IMR-90 (cell line): ENCODE data around the gene CHRNA7. TPM values are rescaled to one million over a fixed set of nuclear protein-coding genes. Genes with fewer than 3 reads are reported as not detected.
"Not testable (repeated sequence)": the region's sequence is repeated elsewhere in the genome, so short reads cannot be mapped to it uniquely, and the experiment has no call there.

ENCODE experiments used
- ATAC-seq: fragments of 200-7000 bp; cut with Tn5 transposase; 2 replicates; pipeline ENCODE4 v1.9.1; 2020; ENCODE audit warnings: low read depth, mild to moderate bottlenecking, moderate library complexity
- BruUV-seq: library from RNA; stranded (reverse); fragments of 400-500 nt; replicated peaks from 2 replicates; lab custom pipeline; 2021; lab: Mats Ljungman, UMichigan
- CTCF ChIA-PET: fragments of 300-600 bp; formaldehyde crosslinking; extraction: SDS; loops from one replicate; lab custom pipeline; 2021; ENCODE audit warnings: antibody characterized with exemption; lab: Yijun Ruan, JAX
- POLR2A ChIA-PET: fragments of 300-600 bp; sonication (Branson Sonifier 250); formaldehyde crosslinking; loops from one replicate; lab custom pipeline; 2022; ENCODE audit warnings: antibody characterized with exemption; ENCODE audit not compliant: unreplicated experiment; lab: Charles Lee
- DNase-seq: peaks from one replicate; pipeline ENCODE4 v3.0.0; 2013
- H2AFZ ChIP-seq: replicated peaks from 2 replicates; pipeline ENCODE3; 2013; ENCODE audit warnings: low read length, mild to moderate bottlenecking; ENCODE audit not compliant: poor library complexity
- H2AK5ac ChIP-seq: 2 replicates; pipeline ENCODE4 v1.6.1; 2013; ENCODE audit warnings: low read depth, low read length, inconsistent platforms
- H2AK9ac ChIP-seq: replicated peaks from 2 replicates; pipeline ENCODE3; 2013; ENCODE audit warnings: mild to moderate bottlenecking, low read depth, low read length, moderate library complexity; ENCODE audit not compliant: poor library complexity
- H2BK120ac ChIP-seq: 2 replicates; pipeline ENCODE4 v1.6.1; 2013; ENCODE audit warnings: low read depth, low read length, inconsistent platforms
- H2BK15ac ChIP-seq: 3 replicates; pipeline ENCODE4 v1.6.1; 2013; ENCODE audit warnings: low read depth, low read length, inconsistent platforms
- H2BK20ac ChIP-seq: 2 replicates; pipeline ENCODE4 v1.6.1; 2013; ENCODE audit warnings: low read depth, mild to moderate bottlenecking, inconsistent platforms, low read length, moderate library complexity
- H2BK5ac ChIP-seq: 2 replicates; pipeline ENCODE4 v1.6.1; 2013; ENCODE audit warnings: mild to moderate bottlenecking, low read depth, low read length, inconsistent platforms; ENCODE audit not compliant: poor library complexity, severe bottlenecking
- H3K14ac ChIP-seq: replicated peaks from 2 replicates; pipeline ENCODE4 v1.6.1; 2013; ENCODE audit warnings: low read depth, low read length, inconsistent platforms
- H3K18ac ChIP-seq: 2 replicates; pipeline ENCODE4 v1.6.1; 2013; ENCODE audit warnings: low read depth, low read length, control low read depth
- H3K23ac ChIP-seq: 2 replicates; pipeline ENCODE4 v1.6.1; 2013; ENCODE audit warnings: low read depth, low read length, inconsistent platforms
- H3K27ac ChIP-seq: 2 replicates; pipeline ENCODE4 v1.5.1; 2013; ENCODE audit warnings: mild to moderate bottlenecking, control low read depth, low read length; ENCODE audit not compliant: insufficient read depth
- H3K27me3 ChIP-seq: 2 replicates; pipeline ENCODE4 v1.6.1; 2013; ENCODE audit warnings: low read length; ENCODE audit not compliant: control insufficient read depth, insufficient read depth
- H3K36me3 ChIP-seq: 2 replicates; pipeline ENCODE4 v1.6.1; 2013; ENCODE audit warnings: low read length, mixed read lengths; ENCODE audit not compliant: control insufficient read depth, insufficient read depth
- H3K4ac ChIP-seq: 2 replicates; pipeline ENCODE4 v1.6.1; 2013; ENCODE audit warnings: low read depth, low read length, inconsistent platforms
- H3K4me1 ChIP-seq: 2 replicates; pipeline ENCODE4 v1.6.1; 2013; ENCODE audit warnings: low read length, mixed read lengths; ENCODE audit not compliant: control insufficient read depth, insufficient read depth
- H3K4me2 ChIP-seq: 2 replicates; pipeline ENCODE4 v1.6.1; 2013; ENCODE audit warnings: low read depth, mild to moderate bottlenecking, control low read depth, low read length, moderate library complexity
- H3K4me3 ChIP-seq: 2 replicates; pipeline ENCODE4 v1.5.1; 2013; ENCODE audit warnings: low read depth, mild to moderate bottlenecking, control low read depth, low read length, moderate library complexity; ENCODE audit not compliant: insufficient read depth
- H3K56ac ChIP-seq: 2 replicates; pipeline ENCODE4 v1.6.1; 2013; ENCODE audit warnings: low read length, inconsistent platforms; ENCODE audit not compliant: insufficient read depth; ENCODE audit errors: extremely low read depth
- H3K79me1 ChIP-seq, 2 experiments: 2 replicates each; pipeline ENCODE4 v1.6.1; 2013; ENCODE audit warnings: low read length in 2 of 2, inconsistent platforms in 1 of 2, low read depth in 1 of 2
- H3K9ac ChIP-seq: 2 replicates; pipeline ENCODE4 v1.6.1; 2013; ENCODE audit warnings: low read depth, low read length, control low read depth
- H3K9me1 ChIP-seq: 2 replicates; pipeline ENCODE4 v1.6.1; 2013; ENCODE audit warnings: low read length, inconsistent platforms; ENCODE audit not compliant: insufficient read depth
- H3K9me3 ChIP-seq: 2 replicates; pipeline ENCODE4 v1.6.1; 2013; ENCODE audit warnings: low read length; ENCODE audit not compliant: control insufficient read depth, insufficient read depth
- H4K20me1 ChIP-seq: 2 replicates; pipeline ENCODE4 v1.6.1; 2013; ENCODE audit warnings: low read length, inconsistent platforms; ENCODE audit not compliant: insufficient read depth
- H4K5ac ChIP-seq: 2 replicates; pipeline ENCODE4 v1.6.1; 2013; ENCODE audit warnings: mild to moderate bottlenecking, low read depth, low read length, control low read depth
- H4K8ac ChIP-seq, 2 experiments: 2 replicates each; pipeline ENCODE4 v1.6.1; 2013; ENCODE audit warnings: low read depth in 2 of 2, low read length in 2 of 2, control low read depth in 1 of 2, inconsistent platforms in 1 of 2
- H4K91ac ChIP-seq: 2 replicates; pipeline ENCODE4 v1.6.1; 2013; ENCODE audit warnings: low read depth, low read length, inconsistent platforms; ENCODE audit not compliant: insufficient read depth
- WGBS, 2 experiments: methylation state at CpG; one replicate each; pipeline versions ENCODE4 v1.1.5 to v1.1.7; 2013; ENCODE audit warnings: missing lambda C conversion rate in 2 of 2; ENCODE audit not compliant: insufficient read length in 1 of 2; ENCODE audit errors: extremely low coverage in 2 of 2; 5-methylcytosine and 5-hydroxymethylcytosine counted together
- dilution Hi-C: fragments of 300-500 bp; cut with HindIII; formaldehyde crosslinking; loops from one replicate; pipeline ENCODE4 v1.14.3; 2018; ENCODE audit warnings: low sequenced_read_pairs; ENCODE audit not compliant: unreplicated experiment
- in situ Hi-C: fragments of 300-500 bp; cut with MboI; formaldehyde crosslinking; loops from 3 replicates; pipeline ENCODE4 v1.14.3; 2019; ENCODE audit warnings: low sequenced_read_pairs, inconsistent platforms, mixed read lengths
- intact Hi-C: fragments of 100-400 bp; cut with micrococcal nuclease; formaldehyde crosslinking; loops from 2 replicates; pipeline ENCODE4 v1.10.0; 2022
- polyA plus RNA-seq, 3 experiments: library from polyadenylated mRNA; depleted of rRNA; stranded (reverse); fragments of >200 nt; gene quantifications; 2 replicates each; pipeline ENCODE4 v1.2.3, GENCODE V29; 2012; ENCODE audit warnings: low replicate concordance in 1 of 3
- total RNA-seq: library from RNA; depleted of rRNA; stranded (reverse); fragments of >200 nt; gene quantifications from 2 replicates; pipeline ENCODE4 v1.2.3, GENCODE V29; 2012

CHRNA7 gene
- total and polyA plus RNA-seq, 2 of the 4 experiments (the other 2 are of a cell fraction) = 0.10 TPM; not detected in 1

DNA sequence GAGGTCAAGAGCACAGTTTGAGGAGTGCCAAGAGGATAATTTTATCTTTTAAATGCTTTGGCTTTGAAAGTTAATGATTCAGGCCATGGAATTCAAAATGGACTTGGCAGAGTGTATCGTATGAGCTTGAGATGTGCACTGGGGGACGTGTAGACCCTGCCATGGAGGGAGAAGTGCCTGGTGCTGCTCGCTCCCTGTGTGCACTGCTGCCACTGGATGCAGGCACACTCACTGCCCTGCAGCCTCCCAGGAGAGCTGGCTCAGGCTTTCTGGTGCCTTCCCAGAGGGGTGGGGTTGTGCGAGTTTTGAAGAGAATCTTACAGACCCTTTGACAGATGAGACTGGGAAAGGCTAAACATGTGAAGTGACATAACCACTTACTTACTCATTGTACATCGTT is 135.5 kb downstream of the CHRNA7 start:
- CTCF ChIA-PET, intact Hi-C loops, H3K14ac ChIP-seq, ATAC-seq, H3K56ac ChIP-seq, H2AFZ ChIP-seq, H3K79me1 ChIP-seq, H3K27me3 ChIP-seq, H2BK15ac ChIP-seq, H2AK9ac ChIP-seq, H4K8ac ChIP-seq, H3K18ac ChIP-seq, H4K91ac ChIP-seq, H3K9ac ChIP-seq, H4K5ac ChIP-seq, in situ Hi-C loops, H3K23ac ChIP-seq, DNase-seq, dilution Hi-C loops, H2BK120ac ChIP-seq, H3K4me2 ChIP-seq, H4K20me1 ChIP-seq, BruUV-seq, H3K9me3 ChIP-seq, H3K4ac ChIP-seq, POLR2A ChIA-PET, H3K27ac ChIP-seq, H2BK20ac ChIP-seq, H3K36me3 ChIP-seq, H3K4me3 ChIP-seq, H2BK5ac ChIP-seq, H3K4me1 ChIP-seq, H2AK5ac ChIP-seq, H3K9me1 ChIP-seq: not testable (repeated sequence)
- WGBS, 2 experiments = no CpG with 5 or more reads among the region's 5 CpGs

DNA sequence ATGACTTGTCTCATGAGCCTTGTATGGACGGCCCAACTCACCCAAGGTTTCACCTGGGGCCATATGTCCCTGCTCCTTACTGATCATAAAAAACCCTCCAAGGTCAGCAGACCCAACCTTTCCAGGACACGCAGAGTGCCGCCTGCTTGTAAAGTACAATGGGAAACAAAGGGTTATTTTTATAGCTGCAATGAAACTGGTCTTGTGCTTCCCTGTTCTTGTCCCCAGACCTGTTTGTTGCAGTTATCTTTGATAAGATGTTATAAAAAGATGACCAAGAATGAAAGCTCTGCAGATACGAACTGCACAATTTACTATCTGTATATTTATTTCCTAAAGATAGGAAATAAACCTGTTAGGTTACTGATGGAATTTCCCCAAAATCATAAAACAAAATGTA is 136.0 kb downstream of the CHRNA7 start:
- H3K56ac ChIP-seq, H4K91ac ChIP-seq, H3K27me3 ChIP-seq, H2BK15ac ChIP-seq, H4K8ac ChIP-seq, BruUV-seq, H3K79me1 ChIP-seq, H3K4me1 ChIP-seq, H3K14ac ChIP-seq, H2AK5ac ChIP-seq, H3K9me3 ChIP-seq, dilution Hi-C loops, H2BK5ac ChIP-seq, intact Hi-C loops, H2BK20ac ChIP-seq, DNase-seq, H2AK9ac ChIP-seq, ATAC-seq, H3K9ac ChIP-seq, H3K4me3 ChIP-seq, CTCF ChIA-PET, H4K5ac ChIP-seq, H3K23ac ChIP-seq, H3K36me3 ChIP-seq, H3K4me2 ChIP-seq, H2AFZ ChIP-seq, H3K9me1 ChIP-seq, in situ Hi-C loops, H4K20me1 ChIP-seq, H3K18ac ChIP-seq, H2BK120ac ChIP-seq, H3K27ac ChIP-seq, H3K4ac ChIP-seq, POLR2A ChIA-PET: not testable (repeated sequence)
- WGBS, 2 experiments = no CpG with 5 or more reads among the region's 4 CpGs
